GM18867 (cell line): Measurements from ENCODE around the gene CYBC1.
A peak's percentile ranks its signal among the peaks of the same experiment; 100 is the strongest.
"Not testable (repeated sequence)": the region's sequence is repeated elsewhere in the genome, so short reads cannot be mapped to it uniquely, and the experiment has no call there.

Source experiments
- ATAC-seq: cut with Tn5 transposase; IDR thresholded peaks from one replicate; pipeline ENCODE4 v1.9.1; 2021; ENCODE audit warnings: mild to moderate bottlenecking, moderate library complexity; ENCODE audit not compliant: unreplicated experiment

CYBC1 gene

DNA sequence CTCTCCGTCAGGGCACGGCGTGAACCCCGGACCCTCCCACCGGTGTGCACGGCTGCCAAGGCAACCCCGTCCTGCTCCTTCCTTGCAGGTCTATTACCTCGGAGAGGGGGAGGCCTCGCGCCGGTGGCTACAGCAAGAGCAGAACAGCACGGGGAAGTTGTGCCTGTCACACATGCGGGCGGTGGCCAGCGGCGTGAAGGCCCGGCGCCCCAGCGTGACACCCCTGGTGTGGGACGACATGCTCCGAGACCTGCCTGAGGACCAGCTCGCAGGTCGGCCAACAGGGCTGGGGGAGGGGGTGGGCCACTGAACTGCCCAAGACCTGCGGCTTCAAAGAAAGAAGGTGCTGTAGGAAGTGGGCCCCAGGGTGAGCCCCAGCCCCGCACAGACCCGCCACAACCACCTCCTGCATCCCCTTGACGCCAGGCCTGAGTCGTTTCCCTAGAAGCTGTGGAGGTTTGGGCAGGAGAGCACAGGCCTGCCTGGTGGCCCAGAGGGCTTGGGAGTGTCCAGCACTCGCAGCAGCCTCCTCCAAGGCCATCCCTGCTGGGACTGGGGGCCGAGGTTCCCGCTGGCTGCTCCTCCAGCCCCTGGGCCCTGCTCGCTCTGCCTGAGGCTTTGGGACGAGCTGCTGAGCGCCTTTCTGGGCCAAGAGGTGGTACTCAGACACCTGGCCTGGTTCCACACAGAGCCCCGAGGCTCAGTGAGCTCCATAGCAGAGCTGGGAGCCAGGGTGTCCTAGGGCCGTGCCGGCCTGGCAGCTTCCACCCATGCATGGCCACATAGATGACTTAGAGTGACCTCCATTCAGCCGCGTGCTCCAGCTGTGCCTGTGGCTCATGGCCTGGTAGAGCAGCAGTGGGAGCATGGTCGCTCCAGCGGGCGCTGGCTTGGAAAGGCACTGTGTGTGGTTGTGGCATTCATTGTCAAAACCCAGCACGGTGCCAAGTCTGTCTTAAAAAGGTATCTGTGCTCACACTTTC, 14.7 kb downstream of the CYBC1 start:
- no peak for ATAC-seq

DNA sequence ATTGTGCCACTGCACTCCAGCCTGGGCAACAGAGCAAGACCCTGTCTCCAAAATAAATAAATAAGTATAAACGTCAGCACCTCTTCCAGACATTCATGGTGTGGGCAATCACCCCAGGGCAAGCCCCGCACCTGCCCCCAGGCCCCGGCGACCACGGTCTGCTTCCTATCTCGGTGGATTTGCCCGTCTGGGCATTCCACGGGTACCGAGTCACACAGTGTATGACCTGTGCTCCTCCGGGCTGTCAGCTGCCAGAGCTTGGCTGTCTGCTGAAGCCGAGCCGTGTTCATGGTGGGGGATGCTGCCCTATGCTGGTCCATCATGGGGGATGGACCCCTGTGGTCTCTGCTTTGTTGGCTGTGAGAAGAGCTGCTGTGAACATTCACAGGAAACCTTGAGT, 15.4 kb downstream of the CYBC1 start:
- ATAC-seq, result no peak

GRCh38 chr17:82434216-82434565, 16.4 kb downstream of the CYBC1 start:
- ATAC-seq, result no peak

- no peak for ATAC-seq
These were observed 16.9 kb downstream of the CYBC1 start for GRCh38 chr17:82433560-82434215.

DNA sequence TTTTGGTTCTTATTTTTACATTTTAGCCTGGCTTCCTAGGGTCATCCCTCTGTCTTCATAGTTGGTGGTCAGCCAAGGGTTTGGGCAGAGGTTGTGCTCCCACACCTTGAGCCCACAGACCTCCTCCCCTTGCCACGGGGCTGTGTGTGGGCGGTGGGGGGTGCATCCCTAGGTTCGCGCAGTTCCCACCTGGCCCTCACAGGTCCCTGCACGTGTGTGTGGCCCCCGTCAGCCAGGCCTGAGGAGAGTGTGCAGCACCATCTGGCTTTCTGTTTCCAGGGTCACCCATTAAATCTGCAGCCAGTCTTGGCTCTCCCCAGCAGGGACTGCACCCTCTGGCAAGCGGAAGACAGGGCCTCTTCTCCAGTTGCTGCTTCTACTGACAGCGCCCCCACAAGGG, 18.5 kb downstream of the CYBC1 start:
- ATAC-seq, result no peak

DNA sequence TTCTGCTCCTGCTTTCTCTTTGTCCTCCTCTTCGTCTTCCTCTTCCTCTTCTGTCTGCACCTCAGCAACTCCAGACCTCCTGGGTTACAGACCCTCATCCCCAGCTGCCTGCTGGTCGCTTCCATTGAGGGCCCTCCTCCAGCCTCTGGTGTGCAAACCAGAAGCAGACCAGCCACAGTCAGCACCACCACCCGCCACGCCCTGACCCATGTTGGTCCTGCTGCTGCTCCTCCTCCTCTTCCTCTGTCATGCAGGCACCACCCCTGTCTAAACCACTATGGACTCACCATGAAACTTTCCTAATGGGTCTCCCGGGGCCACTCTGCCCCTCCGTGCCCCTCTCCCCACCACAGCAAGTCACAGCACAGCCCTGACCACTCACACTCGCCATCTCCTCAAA, 20.7 kb downstream of the CYBC1 start:
- ATAC-seq, result no peak

DNA sequence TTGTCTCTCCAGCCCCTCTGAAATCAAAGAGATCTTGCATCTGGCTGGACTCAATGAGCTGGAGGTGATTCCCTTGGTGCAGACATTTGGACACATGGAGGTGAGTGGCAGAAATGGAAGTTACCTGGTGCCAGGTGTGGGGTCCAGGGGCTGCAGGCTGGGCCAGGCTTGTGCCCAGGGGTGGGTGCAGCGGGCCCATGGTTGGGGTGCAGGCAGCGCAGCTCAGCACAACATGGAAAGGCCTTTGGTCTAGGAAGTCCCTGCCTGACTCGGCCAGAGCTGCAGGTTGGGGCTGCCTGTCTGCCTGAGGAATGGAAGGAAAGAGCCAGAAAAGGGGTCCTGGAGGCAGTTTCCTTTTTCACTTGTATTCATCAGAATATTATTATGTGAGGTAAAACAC, 22.0 kb downstream of the CYBC1 start:
- no peak for ATAC-seq

- ATAC-seq, result no peak
These were observed 25.7 kb downstream of the CYBC1 start for GRCh38 chr17:82424863-82425159.

- ATAC-seq, result no peak
These were observed 26.3 kb downstream of the CYBC1 start for GRCh38 chr17:82424001-82424862.

GRCh38 chr17:82419540-82419939, 31.0 kb downstream of the CYBC1 start:
- no peak for ATAC-seq

GRCh38 chr17:82418001-82418986, 32.3 kb downstream of the CYBC1 start, which contains the start of the genes HEXD and OGFOD3:
TSS of gene HEXD (plus strand) at chr17:82418347. CDS start at chr17:82419800, 1,453 bp downstream.
TSS of gene OGFOD3 (minus strand) at chr17:82418586. CDS start at chr17:82418485, 101 bp downstream.
- peak; percentile 81 for ATAC-seq

GRCh38 chr17:82416771-82417170, 33.8 kb downstream of the CYBC1 start:
- ATAC-seq, result no peak

DNA sequence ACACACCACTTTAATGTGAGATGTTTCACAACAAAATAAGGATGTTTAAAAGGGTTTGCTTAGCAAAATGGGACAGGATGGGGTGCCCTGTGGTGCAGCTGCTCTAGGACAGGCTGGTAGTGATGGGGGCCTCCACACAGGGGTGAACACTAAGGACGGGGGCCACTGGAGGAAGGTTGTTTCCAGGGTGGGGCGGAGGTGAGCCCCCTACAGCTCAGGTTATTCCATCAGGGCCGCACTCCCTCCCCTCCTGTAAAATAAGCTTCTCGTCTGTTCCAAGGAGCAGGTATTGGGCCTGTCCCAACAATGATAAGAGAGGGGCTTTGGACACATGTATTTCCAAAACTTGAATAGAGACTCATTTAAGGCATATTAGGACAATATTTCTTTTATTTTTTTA, 34.3 kb downstream of the CYBC1 start:
- ATAC-seq, result no peak

DNA sequence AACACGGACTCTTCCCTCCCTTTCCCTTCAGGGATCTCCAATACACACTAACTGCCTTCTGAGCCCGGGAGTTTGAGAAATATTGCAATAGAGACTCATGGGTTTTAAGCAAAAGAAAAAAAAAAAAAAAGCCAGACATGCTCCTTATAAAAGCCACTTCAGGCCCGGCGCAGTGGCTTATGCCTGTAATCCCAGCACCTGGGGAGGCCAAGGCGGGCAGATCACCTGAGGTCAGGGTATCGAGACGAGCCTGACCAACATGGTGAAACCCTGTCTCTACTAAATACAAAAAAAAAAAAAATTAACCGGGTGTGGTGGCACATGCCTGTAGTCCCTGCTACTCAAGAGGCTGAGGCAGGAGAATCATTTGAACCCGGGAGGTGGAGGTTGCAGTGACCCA, 34.8 kb downstream of the CYBC1 start:
- no peak for ATAC-seq

DNA sequence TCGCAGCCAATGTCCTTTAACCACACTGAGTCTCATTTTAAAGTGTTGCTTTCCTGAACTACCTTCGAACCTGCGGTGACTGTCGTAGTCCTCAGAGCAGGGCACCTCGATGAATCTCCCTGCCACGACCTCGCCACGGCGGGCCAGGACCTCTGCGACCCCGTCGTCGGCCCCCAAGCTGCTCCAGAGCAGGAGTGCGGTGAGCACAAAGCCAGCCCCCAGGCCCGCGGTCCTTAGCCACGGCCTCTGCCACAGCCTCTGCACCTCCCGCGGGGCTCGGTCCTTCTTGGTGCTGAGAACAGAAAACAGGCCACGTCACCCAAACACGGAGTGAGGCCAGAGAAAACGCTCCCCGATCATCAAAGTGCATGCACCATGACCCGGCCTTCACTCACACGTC, 35.2 kb downstream of the CYBC1 start:
- ATAC-seq, result no peak

- no peak for ATAC-seq
These were observed 35.8 kb downstream of the CYBC1 start for GRCh38 chr17:82414548-82415281.

DNA sequence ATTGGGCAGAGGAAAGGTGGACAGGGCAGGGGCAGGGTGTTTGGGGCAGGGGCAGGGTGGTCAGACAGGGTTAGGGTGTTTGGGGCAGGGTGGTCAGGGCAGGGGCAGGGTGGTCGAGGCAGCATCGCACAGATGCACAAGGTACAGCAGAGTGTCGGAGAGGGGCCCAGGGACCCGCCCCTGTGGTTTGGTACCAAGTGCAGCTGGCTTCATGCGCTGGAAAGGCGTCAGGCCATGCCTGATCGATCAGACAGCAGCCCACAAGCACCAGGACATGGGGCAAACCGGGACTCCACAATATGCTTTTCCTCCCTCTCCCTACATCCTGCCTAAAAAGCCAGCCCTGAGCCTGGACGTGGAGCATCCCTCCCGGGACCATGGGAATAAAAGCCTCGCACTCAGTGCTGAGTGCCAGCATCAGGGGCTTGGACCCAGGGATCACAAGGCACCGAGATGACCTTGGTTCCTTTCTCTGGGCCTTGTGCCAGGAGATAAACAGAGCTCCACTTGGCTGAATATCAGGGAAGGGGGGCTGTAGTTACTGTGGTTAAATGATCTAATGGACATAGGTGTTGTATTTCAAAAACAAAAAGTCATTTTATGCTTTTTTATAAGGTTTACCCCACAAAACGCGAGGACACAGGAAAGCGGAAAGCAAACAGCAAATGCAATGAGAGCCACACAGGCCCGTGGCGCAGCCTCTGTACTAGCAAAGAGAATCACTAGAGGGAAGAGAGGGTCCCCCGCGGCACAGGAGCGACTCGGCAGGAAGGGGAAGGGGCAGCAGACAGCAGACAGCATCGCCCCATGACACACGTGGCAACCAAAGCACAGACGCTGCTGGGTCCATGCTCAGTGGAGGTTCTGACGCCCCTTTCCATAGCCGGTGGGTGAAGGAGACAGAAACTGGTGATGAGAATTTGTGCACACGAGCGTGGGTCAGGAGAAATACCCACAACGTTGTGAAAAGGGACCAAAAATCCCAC, 37.7 kb downstream of the CYBC1 start:
- ATAC-seq, result no peak

DNA sequence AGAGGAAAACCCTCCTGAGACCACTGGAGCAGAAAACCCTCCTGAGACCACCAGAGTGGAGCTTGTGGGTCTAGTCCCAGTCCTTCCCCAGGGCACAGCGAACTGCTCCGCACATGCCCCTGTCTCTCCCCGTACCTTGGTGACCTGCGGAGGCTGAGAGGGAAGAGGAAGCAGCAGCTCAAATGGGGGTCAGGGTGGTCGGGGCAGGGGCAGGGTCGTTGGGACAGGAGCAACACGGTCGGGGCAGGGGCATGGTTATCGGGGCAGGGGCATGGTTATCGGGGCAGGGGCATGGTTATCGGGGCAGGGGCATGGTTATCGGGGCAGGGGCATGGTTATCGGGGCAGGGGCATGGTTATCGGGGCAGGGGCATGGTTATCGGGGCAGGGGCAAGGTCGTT, 38.5 kb downstream of the CYBC1 start:
- not testable (repeated sequence) for ATAC-seq
